Stimulated activated CD8-positive, alpha-beta memory T cell treated with anti-CD3 and anti-CD28 coated beads, Interleukin-15, amount 100 ng/mL, for 4 hours (primary cell): ENCODE data around the gene ZNF814.
"Not testable (repeated sequence)": the region's sequence is repeated elsewhere in the genome, so short reads cannot be mapped to it uniquely, and the experiment has no call there.

Experiments used
- DNase-seq, 2 donors: peaks; one replicate each; pipeline ENCODE4 v3.0.0-alpha.2; 2020; ENCODE audit warnings: low read depth in 2 of 2

Gene ZNF814

GRCh38 chr19:57862351-57862750, 26.5 kb downstream of the ZNF814 start:
- DNase-seq, result not testable (repeated sequence)

DNA sequence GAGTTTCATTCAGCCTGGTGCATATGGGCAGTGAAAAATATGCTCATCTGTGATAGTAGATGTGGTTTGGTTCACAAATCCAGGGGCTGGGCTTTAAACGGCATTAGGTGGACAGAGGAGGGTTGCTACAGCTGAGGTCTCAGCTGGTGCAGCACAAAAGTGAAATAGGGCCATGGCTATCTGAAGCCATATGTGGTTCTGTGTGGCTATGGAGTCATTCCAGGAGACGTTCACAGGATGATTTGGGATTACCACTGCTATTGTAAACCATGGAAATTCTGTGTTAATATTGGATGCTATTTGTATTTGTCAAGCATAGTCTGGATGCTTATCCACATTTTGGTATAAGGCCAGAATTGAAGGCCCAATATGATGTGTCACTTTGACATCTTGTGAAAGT, 34.7 kb downstream of the ZNF814 start:
- not testable (repeated sequence) for DNase-seq

GRCh38 chr19:57851812-57852603, 36.8 kb downstream of the ZNF814 start:
- DNase-seq, result not testable (repeated sequence)

GRCh38 chr19:57850553-57851017, 38.3 kb downstream of the ZNF814 start:
- DNase-seq, result no peak

GRCh38 chr19:57849666-57850473, 39.0 kb downstream of the ZNF814 start, which contains the start of gene ZNF587:
Gene ZNF587, plus strand, starts transcription at chr19:57849859. Its CDS starts 180 bp downstream, at chr19:57850039.
- peak; percentile 61 to 70 for DNase-seq

GRCh38 chr19:57849162-57849665, 39.6 kb downstream of the ZNF814 start:
- not testable (repeated sequence) for DNase-seq

DNA sequence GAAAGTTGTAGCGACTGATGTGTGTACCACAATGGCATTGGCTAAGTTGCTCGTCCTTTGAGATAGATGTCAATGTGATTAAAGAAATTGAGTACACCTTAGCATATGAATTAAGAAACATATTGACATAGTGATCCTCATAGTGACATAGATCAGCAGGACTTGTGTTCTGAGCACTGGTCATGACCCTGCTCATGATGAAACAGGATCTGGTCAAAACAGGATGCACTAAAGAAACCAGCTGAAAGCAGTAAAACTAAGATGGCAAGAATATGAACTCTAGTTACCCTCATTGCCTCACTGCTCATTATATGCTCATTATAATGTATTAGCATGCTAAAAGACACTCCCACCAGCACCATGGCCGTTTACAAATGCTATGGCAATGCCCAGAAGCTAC, 41.7 kb downstream of the ZNF814 start:
- DNase-seq, result not testable (repeated sequence)

- no peak for DNase-seq
Measured at GRCh38 chr19:57841122-57841763, 47.6 kb downstream of the ZNF814 start.

DNA sequence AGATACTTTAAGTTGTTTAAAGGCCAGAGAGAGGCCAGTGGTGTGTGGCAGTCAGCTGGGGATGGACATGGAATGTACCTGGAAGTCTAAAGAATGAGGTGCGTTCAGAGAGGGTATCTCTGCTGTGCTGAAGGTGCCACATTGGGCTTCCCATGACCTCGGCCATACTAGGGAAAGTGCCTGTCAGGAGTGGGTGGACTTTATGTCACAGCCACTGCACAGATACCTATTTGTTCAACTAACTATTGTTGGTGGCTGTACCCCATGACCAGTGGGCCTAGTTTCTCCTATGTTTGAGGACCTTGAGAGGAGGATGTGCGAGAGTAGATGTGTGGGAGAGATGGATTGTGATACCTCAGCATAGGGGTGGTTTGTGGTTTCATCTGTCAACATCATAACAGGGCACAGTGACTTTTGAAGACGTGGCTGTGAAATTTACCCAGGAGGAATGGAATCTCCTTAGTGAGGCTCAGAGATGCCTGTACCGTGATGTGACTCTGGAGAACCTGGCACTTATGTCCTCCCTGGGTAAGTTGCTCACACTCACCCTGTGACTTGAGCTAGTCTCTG, 50.1 kb downstream of the ZNF814 start:
- DNase-seq, result not testable (repeated sequence)

DNA sequence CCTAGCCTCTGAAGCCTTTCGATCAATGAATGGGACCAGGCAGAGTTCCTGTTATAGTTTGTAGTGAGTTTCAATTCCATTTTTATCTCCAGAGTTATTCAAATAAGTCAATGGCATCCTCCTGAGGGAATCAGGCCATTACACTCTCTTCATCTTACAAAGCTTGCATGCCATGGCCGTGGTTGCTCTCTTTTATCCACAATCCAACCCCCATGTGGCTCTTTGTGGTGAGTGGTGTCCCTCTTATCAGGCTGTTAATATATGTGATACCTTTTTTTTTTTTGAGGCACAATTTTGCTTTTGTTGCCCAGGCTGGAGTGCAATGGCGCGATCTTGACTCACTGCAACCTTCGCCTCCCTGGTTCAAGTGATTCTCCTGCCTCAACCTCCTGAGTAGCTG, 51.8 kb downstream of the ZNF814 start:
- not testable (repeated sequence) for DNase-seq

DNA sequence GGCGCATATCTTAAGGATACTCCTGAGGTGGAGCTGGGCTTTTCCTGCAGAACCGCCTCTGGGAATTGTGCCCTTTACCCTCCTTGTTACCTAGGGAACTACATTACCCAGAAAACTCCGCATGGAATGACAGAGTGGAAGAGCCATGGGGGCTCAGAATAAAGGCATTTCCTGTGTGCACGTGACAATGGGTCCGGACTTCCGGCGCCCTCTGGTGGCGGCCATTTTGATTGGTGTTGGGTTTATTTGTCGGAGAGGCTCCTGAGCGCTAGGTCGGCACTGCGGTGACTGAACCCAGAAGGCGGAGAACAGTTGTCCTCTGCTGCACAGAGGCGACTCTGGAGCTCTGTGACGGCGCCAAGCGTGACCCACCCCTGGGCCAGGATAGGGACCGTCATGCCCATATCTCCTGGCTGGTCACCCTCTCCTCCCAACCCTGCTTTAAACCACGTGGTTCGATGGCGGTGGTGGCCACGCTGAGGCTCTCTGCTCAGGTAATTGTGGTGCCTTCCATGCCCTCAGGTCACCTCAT, 58.7 kb downstream of the ZNF814 start, which contains the start of gene ZNF587B:
TSS of gene ZNF587B (plus strand) at position 229 of the 532 bp plus-strand sequence. CDS start at position 459, 230 bp downstream.
- no peak for DNase-seq

GRCh38 chr19:57829316-57829715, 59.5 kb downstream of the ZNF814 start:
- no peak for DNase-seq

DNA sequence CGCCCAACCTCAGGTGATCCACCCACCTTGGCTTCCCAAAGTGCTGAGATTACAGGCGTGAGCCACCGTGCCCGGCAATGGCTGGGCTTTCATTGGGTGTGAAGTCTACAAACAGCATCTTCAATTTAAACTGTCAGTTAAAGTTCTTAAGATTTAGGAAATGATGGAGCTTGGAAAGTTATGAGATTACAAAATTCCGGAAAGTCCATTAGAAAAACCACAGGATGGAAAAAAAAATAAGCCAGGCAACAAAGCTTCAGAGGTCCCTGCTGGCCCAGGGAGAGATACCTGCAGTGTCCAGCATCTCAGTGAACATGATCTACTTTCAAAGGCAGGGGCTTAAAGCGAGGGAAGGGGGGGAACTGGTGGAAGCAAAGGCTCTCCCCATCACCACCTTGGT, 63.3 kb downstream of the ZNF814 start:
- DNase-seq, result no peak

GRCh38 chr19:57823608-57824007, 65.2 kb downstream of the ZNF814 start:
- not testable (repeated sequence) for DNase-seq

GRCh38 chr19:57823155-57823554, 65.7 kb downstream of the ZNF814 start:
- not testable (repeated sequence) for DNase-seq

- DNase-seq, result not testable (repeated sequence)
Measured at GRCh38 chr19:57821501-57821900, 67.3 kb downstream of the ZNF814 start.

DNA sequence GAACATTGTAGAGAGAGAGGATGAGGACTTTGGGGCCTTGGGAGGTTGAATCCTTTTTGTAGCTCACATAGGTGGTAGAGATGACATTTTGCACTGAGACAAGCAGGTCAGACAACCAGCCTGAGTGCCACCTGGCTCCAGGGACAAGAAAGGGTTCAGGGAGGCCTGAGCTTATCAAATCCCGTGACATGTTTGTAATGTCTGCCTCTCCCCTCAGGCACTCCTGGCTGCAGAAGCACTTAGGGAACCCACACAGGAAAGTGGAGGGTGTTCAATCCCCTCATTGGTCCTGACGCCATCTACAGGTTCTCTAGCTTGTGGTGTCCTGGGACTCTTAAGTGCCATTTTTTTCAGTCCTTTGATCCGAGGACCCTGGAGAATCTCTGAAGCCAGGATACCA, 67.7 kb downstream of the ZNF814 start:
- DNase-seq, result not testable (repeated sequence)

GRCh38 chr19:57820599-57820998, 68.2 kb downstream of the ZNF814 start:
- DNase-seq, result no peak

DNA sequence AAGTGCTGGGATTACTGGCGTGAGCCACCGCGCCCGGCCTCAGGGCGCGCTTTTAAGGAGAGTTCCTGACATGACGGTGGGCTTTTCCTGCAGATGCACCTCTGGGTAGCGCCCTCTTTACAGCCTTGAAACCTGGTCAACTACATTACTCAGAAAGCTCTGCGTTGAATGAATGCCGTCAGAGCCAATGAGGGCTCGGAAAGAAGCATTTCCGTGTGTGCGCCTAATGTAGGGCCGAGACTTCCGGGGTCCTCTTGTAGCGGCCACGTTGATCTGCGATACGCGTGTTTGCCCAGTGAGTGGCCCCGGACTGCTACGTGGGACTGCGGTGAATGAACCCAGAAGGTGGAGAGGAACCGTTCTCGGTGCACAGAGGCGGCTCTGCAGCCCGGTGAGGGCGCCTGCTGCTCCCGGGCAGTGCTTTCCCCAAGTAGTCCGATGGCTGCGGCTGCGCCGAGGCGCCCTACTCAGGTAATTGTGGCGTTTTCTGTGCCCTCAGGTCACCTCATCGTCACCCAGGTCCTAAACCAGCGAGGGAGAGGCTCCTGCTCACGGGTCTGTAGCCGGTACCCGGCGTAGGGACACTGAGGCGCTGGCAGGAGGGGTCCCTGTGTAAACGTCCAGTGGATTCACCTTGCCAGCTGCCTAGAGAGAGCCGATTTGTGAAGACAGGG, 69.2 kb downstream of the ZNF814 start:
- DNase-seq, result peak; percentile 63 to 68

DNA sequence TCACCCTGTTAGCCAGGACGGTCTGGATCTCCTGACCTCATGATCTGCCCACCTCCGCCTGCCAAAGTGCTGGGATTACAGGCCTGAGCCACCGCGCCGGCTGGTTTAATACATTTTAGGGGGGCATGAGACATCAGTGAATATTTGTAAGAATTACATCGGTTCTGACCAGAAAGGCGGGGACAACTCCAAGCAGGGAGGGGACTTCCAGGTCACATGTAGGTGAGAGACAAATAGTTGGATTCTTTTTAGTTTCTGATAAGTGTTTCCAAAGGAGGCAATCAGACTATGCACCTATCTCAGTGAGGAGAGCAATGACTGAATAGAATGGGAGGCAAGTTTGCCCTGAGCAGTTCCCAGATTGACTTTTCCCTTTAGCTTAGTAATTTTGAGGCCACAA, 70.5 kb downstream of the ZNF814 start:
- DNase-seq, result no peak
